Smooth muscle cell (in vitro differentiated cells): ENCODE measurements around the gene TFDP2. TPM values are rescaled to one million over a fixed set of nuclear protein-coding genes. Genes with fewer than 3 reads are reported as not detected.

ENCODE experiments used
- DNase-seq: peaks from one replicate; lab custom pipeline; 2025; ENCODE audit not compliant: unreplicated experiment; lab: John Stamatoyannopoulos, UW
- H2AFZ ChIP-seq: fragments of 200-600 bp; sonication (generic); 2 replicates; pipeline ENCODE4 v1.6.0; 2016; ENCODE audit warnings: antibody characterized with exemption, low read depth, mild to moderate bottlenecking
- H3F3A ChIP-seq: fragments of 200-600 bp; sonication (generic); 2 replicates; pipeline ENCODE4 v1.6.0; 2017; ENCODE audit warnings: antibody characterized with exemption, low read depth
- H3K27ac ChIP-seq: fragments of 200-600 bp; sonication (generic); 2 replicates; pipeline ENCODE4 v1.5.1; 2016; ENCODE audit warnings: low read depth, mild to moderate bottlenecking
- H3K27me3 ChIP-seq: fragments of 200-600 bp; sonication (generic); 2 replicates; pipeline ENCODE4 v1.6.1; 2016; ENCODE audit warnings: low read depth, mild to moderate bottlenecking
- H3K36me3 ChIP-seq: fragments of 200-600 bp; sonication (generic); 2 replicates; pipeline ENCODE4 v1.5.1; 2016; ENCODE audit warnings: low read depth
- H3K4me1 ChIP-seq: fragments of 200-600 bp; sonication (generic); 2 replicates; pipeline ENCODE4 v1.5.1; 2016; ENCODE audit warnings: low read depth
- H3K4me2 ChIP-seq: fragments of 200-600 bp; sonication (generic); 2 replicates; pipeline ENCODE4 v1.6.0; 2016; ENCODE audit warnings: mild to moderate bottlenecking
- H3K4me3 ChIP-seq: fragments of 200-600 bp; sonication (generic); 2 replicates; pipeline ENCODE4 v1.5.1; 2016; ENCODE audit warnings: mild to moderate bottlenecking
- H3K79me2 ChIP-seq: fragments of 200-600 bp; sonication (generic); 2 replicates; pipeline ENCODE4 v1.6.0; 2016; ENCODE audit warnings: low read depth, mild to moderate bottlenecking
- H3K9ac ChIP-seq: fragments of 200-600 bp; sonication (generic); 2 replicates; pipeline ENCODE4 v1.6.0; 2016; ENCODE audit warnings: low read depth
- H3K9me3 ChIP-seq: fragments of 200-600 bp; sonication (generic); replicated peaks from 2 replicates; pipeline ENCODE4 v1.5.1; 2016; ENCODE audit warnings: low read depth
- H4K20me1 ChIP-seq: fragments of 200-600 bp; sonication (generic); 2 replicates; pipeline ENCODE4 v1.6.0; 2016; ENCODE audit warnings: low read depth
- WGBS: methylation state at CpG from one replicate; pipeline ENCODE4 v1.1.7; 2016; ENCODE audit warnings: low lambda C conversion rate; 5-methylcytosine and 5-hydroxymethylcytosine counted together
- polyA plus RNA-seq: library from polyadenylated mRNA; unstranded; fragments of >200 nt; fragmentation: Nextera tagmentation; extraction: Ambion mirVana; gene quantifications from 2 replicates; pipeline ENCODE4 v1.2.1, GENCODE V29; 2016
- total RNA-seq: library from RNA; depleted of rRNA; stranded (reverse); fragments of >200 nt; gene quantifications from 2 replicates; pipeline ENCODE4 v1.2.3, GENCODE V29; 2014
- TF ChIP-seq, protein P1 (sequence below): fragments of 200-600 bp; sonication (generic); IDR thresholded peaks from 2 replicates; pipeline ENCODE4 v1.5.1; 2017; ENCODE audit warnings: borderline replicate concordance, mild to moderate bottlenecking, antibody characterized with exemption; ENCODE audit not compliant: insufficient read depth, poor library complexity, severe bottlenecking

Gene TFDP2
- total and polyA plus RNA-seq, 2 experiments from 2014 or later, result 39.9 to 54.3 TPM

DNA sequence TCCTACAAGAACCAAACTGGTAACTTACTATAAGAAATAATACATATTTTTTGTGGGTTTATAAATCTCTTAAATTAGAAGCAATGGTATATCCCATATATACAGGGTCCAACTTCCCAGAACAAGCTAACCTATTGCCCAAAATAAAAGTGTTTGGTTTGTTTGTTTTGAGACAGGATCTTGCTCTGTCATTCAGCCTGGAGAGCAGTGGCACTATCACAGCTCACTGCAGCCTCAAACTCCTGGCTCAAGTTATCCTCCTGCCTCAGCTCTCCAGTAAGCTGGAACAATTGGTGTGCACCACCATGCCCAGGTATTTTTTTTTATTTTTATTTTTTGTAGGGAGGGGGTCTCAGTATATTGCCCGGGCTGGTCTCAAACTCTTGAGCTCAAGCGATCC, 135.4 kb downstream of the TFDP2 start:
- no peaks in the 10 kb centered on the region for H3K4me1 ChIP-seq
- H3K27me3 ChIP-seq, result no peaks in the 10 kb centered on the region
- TF ChIP-seq, protein P1, sequence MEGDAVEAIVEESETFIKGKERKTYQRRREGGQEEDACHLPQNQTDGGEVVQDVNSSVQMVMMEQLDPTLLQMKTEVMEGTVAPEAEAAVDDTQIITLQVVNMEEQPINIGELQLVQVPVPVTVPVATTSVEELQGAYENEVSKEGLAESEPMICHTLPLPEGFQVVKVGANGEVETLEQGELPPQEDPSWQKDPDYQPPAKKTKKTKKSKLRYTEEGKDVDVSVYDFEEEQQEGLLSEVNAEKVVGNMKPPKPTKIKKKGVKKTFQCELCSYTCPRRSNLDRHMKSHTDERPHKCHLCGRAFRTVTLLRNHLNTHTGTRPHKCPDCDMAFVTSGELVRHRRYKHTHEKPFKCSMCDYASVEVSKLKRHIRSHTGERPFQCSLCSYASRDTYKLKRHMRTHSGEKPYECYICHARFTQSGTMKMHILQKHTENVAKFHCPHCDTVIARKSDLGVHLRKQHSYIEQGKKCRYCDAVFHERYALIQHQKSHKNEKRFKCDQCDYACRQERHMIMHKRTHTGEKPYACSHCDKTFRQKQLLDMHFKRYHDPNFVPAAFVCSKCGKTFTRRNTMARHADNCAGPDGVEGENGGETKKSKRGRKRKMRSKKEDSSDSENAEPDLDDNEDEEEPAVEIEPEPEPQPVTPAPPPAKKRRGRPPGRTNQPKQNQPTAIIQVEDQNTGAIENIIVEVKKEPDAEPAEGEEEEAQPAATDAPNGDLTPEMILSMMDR, result no peak
- 94% methylated on average over 2 of the region's 2 CpGs for WGBS
- H4K20me1 ChIP-seq, result peaks cover 2% of the 10 kb centered on the region
- H3K27ac ChIP-seq, result no peak overlapping the region
- no peak overlapping the region for H2AFZ ChIP-seq
- H3K4me2 ChIP-seq, result no peak overlapping the region
- no peak for DNase-seq
- no peaks in the 10 kb centered on the region for H3K9me3 ChIP-seq
- no peaks in the 10 kb centered on the region for H3K36me3 ChIP-seq
- no peak overlapping the region for H3K4me3 ChIP-seq
- no peaks in the 10 kb centered on the region for H3K79me2 ChIP-seq
- H3F3A ChIP-seq, result no peaks in the 10 kb centered on the region
- no peak overlapping the region for H3K9ac ChIP-seq

DNA sequence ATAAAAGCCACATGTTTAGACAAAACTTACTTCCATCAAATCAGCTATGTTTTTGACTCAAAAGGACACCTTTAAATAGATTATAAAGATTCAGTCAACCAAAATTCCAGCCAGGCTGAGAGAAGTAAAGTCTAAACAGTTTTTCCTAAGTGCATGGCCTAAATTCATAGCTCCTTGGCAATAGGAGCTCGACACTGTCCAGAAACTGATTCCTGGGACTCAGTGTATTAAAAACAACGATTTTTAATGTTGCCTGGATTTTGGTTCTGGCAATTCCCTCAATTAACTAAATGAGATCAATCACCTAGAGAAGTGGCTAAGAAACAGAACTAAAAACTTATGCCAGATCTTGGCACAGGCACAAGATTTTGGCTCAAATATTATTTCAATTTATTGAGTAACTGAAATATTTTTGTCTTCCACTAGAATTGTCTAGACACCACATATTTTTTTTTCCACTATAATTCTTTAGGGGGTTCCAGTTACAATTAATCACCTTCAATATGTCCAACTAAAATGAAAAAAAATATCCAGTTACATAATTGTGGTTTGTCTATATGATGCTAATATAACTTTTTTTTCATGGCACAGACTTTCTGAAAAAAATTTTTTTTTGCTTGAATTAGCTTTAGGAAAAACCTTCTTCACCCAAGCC, 135.9 kb downstream of the TFDP2 start:
- no peaks in the 10 kb centered on the region for H3K9me3 ChIP-seq
- H3F3A ChIP-seq, result no peaks in the 10 kb centered on the region
- peaks cover 1% of the 10 kb centered on the region for H4K20me1 ChIP-seq
- no peak for DNase-seq
- no peak overlapping the region for H2AFZ ChIP-seq
- H3K9ac ChIP-seq, result no peak overlapping the region
- no peak overlapping the region for H3K27ac ChIP-seq
- H3K4me1 ChIP-seq, result no peaks in the 10 kb centered on the region
- H3K36me3 ChIP-seq, result no peaks in the 10 kb centered on the region
- TF ChIP-seq, protein P1, result no peak
- H3K4me3 ChIP-seq, result no peak overlapping the region
- no peaks in the 10 kb centered on the region for H3K79me2 ChIP-seq
- 83% methylated on average over 2 of the region's 2 CpGs for WGBS
- no peak overlapping the region for H3K4me2 ChIP-seq
- no peaks in the 10 kb centered on the region for H3K27me3 ChIP-seq

DNA sequence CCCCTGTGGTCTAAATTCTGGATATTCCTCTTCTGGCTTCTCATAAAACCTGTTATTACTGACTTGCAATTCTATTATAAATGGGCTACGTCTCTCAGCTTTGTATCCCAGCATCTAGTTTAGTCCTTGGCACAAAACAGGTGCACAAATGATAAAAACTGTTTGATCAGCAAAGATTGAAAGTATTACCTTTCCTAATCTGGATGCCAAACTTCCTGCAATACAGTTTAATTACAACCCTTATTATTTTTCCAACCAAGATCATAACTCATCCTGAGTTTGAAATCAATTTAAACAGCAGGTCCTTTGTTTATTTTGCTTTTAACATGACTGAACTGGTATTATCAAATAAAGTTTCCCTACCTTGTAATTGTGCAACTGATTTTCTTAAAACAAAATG, 140.3 kb downstream of the TFDP2 start:
- H3K9me3 ChIP-seq, result no peaks in the 10 kb centered on the region
- no peak overlapping the region for H3K4me2 ChIP-seq
- no peaks in the 10 kb centered on the region for H4K20me1 ChIP-seq
- H3K36me3 ChIP-seq, result no peaks in the 10 kb centered on the region
- no peak overlapping the region for H3K4me3 ChIP-seq
- no peak for DNase-seq
- H3K79me2 ChIP-seq, result no peaks in the 10 kb centered on the region
- no peaks in the 10 kb centered on the region for H3K27me3 ChIP-seq
- TF ChIP-seq, protein P1, result no peak
- H3K9ac ChIP-seq, result no peak overlapping the region
- WGBS, result 96% methylated on average over 1 of the region's 1 CpG
- H2AFZ ChIP-seq, result no peak overlapping the region
- H3F3A ChIP-seq, result no peaks in the 10 kb centered on the region
- H3K4me1 ChIP-seq, result no peaks in the 10 kb centered on the region
- H3K27ac ChIP-seq, result no peak overlapping the region
